GM21515 (cell line): Measurements from ENCODE around the gene FOXP4.
A peak's percentile ranks its signal among the peaks of the same experiment; 100 is the strongest.

Experiments used
- ATAC-seq: cut with Tn5 transposase; IDR thresholded peaks from one replicate; pipeline ENCODE4 v1.9.1; 2021; ENCODE audit not compliant: unreplicated experiment

The FOXP4 gene

GRCh38 chr6:41522780-41523548 lies 23.2 kb upstream of the FOXP4 start:
- ATAC-seq, result no peak

GRCh38 chr6:41523915-41524633 lies 22.1 kb upstream of the FOXP4 start:
- no peak for ATAC-seq

- ATAC-seq, result no peak
Observed at GRCh38 chr6:41524634-41525011, 21.6 kb upstream of the FOXP4 start.

GRCh38 chr6:41527721-41528408 lies 18.3 kb upstream of the FOXP4 start:
- no peak for ATAC-seq

- no peak for ATAC-seq
Observed at GRCh38 chr6:41528409-41528963, 17.7 kb upstream of the FOXP4 start.

DNA sequence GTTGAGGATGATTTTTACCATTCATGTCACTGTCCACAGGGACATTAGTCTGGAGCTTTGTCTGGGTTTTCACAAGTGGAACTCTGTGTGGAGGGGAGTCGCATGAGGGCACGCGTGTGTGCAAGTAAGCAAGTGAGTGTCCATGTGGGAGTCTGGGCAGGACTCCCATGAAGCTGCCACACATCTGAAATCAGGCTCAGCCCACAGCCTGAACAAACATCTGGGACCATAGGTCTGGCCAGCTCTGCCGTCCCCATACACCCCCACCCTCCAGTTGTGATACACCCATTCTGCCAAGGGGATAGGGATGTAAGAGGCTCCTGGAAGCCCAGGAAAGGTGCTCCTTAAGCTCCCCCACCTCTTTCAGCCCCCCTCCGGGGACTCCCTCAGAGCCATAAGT lies 17.1 kb upstream of the FOXP4 start:
- no peak for ATAC-seq

GRCh38 chr6:41529970-41530369 lies 16.2 kb upstream of the FOXP4 start:
- no peak for ATAC-seq

DNA sequence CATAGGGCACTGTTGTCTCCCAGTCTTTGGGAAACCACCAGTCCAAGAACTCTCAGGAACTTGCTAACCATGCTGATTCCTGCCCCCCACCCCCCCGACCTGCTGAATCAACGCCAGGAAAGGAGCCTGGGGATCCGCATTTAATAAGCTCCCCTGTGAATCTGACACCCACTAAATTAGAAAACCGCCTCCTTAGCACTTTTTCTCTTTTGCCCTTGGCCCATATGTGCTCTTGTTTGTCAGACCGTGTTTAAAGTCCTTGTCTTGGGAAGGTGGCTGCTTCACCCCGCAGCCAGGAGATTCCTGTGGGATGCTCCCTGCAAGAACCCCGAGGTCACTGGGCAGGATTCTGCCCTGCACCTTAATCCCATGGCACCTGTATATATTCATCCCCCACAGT lies 15.7 kb upstream of the FOXP4 start:
- no peak for ATAC-seq

- no peak for ATAC-seq
Observed at GRCh38 chr6:41531016-41531415, 15.2 kb upstream of the FOXP4 start.

GRCh38 chr6:41531591-41532582 lies 14.3 kb upstream of the FOXP4 start:
- ATAC-seq, result peak; percentile 87

GRCh38 chr6:41535766-41536165 lies 10.4 kb upstream of the FOXP4 start:
- no peak for ATAC-seq

DNA sequence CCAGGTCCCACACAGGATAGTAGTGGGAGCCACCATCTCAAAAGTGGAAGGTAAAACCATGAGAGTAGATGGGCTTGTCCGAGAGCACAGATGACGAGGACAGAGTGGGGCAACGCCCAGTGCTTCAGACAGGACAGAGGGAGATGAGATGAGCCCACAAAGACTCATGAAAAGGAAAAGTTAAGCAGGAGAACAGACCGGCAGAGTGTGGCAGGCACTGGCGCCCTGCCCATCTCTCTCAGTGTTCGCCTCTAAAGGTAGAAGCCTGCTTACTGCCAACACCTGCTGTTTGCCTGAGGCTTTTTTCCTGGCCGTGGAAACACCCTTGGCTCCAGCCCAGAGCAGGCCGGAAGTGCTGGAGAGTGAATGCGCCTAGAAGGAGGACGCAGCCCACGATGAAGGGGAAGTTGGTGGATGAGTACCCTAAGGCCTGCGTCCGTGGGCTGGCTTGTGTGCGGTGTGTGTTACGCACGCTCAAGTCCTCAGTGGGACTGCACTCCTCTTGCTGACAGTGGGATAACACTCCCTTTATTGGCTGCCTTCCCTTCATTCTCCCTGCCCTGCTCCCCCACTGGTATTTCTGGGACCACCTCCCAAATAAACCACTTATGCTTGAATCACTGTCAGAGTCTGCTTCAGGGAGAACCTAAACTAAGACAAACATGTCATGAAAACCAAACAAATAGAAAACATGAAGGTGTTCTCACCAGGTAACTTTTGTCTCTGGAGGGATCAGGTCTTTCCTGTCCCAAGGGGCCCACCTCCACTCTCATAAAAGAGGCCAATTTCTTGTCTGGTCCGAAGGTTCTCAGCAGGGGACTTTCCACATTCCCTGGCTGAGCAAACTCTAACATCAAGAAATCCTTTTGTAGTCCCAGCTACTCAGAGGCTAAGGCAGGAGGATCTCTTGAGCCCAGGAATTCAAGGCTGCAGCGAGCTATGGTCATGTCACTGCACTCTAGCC lies 9.1 kb upstream of the FOXP4 start:
- no peak for ATAC-seq

- ATAC-seq, result no peak
Observed at GRCh38 chr6:41538556-41539182, 7.5 kb upstream of the FOXP4 start.

DNA sequence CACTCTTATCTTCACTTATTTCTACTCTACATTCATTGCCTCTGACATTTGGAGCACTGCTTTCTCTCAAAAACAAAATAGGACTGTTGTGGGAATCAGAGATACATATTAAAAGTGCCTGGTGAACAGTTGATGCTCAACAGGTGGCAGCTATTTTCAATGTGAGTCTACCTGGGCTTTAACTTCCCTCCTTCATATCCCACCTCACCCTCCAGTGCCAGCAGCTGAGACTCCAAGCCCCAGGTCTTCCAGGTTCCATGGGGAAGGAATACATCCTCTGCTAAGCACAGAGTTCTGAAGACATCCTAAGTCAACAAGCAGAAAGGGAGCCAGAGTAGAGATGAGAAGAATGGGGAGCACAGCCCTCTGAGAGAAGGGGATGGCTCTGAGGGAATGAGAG lies 7.0 kb upstream of the FOXP4 start:
- no peak for ATAC-seq

- ATAC-seq, result no peak
Observed at GRCh38 chr6:41541364-41541763, 4.8 kb upstream of the FOXP4 start.

GRCh38 chr6:41543087-41543486 lies 3.1 kb upstream of the FOXP4 start:
- no peak for ATAC-seq

GRCh38 chr6:41545247-41545702 lies 906 bp upstream of the FOXP4 start:
- no peak for ATAC-seq

DNA sequence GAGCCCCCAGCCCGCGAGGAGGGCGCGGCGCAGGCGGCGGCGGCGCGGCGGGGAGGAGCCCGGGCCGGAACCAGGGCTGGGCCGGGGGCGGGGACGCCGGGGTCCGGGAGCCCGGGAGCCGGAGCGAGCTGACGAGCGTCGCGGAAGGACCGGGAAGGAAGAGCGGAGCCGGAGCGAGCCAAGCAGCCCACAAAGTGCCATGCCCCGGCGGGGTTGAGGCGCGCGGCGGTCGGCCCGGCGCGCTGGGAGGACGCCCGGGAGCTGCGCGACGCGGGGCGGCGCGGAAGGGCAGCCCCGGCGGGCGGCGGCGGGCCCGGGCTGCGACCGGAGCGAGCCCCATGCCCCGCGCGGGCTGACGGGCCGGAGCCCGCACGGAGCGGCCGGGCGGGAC lies 289 bp downstream of the FOXP4 start:
- peak; percentile 39 for ATAC-seq
